Endodermal cell (in vitro differentiated cells): ENCODE measurements around the gene MTHFD2. TPM values are rescaled to one million over a fixed set of nuclear protein-coding genes. Genes with fewer than 3 reads are reported as not detected.
A peak's percentile ranks its signal among the peaks of the same experiment; 100 is the strongest.

Source experiments
- DNase-seq: peaks from one replicate; pipeline ENCODE4 v3.0.0-alpha.2; 2017
- H3K27ac ChIP-seq: 2 replicates; pipeline ENCODE4 v1.5.1; 2013; ENCODE audit warnings: mild to moderate bottlenecking, low read depth, low read length, moderate library complexity
- H3K27me3 ChIP-seq: 2 replicates; pipeline ENCODE4 v1.6.1; 2013; ENCODE audit warnings: mild to moderate bottlenecking, low read length, moderate library complexity; ENCODE audit not compliant: insufficient read depth, control insufficient read depth, poor library complexity, severe bottlenecking
- H3K36me3 ChIP-seq: 2 replicates; pipeline ENCODE4 v1.7.0; 2013; ENCODE audit warnings: mild to moderate bottlenecking, low read length, moderate library complexity; ENCODE audit not compliant: control insufficient read depth, insufficient read depth
- H3K4me1 ChIP-seq: one replicate; pipeline ENCODE4 v1.7.0; 2013; ENCODE audit warnings: low read length; ENCODE audit not compliant: control insufficient read depth, insufficient read depth
- H3K4me3 ChIP-seq: 2 replicates; pipeline ENCODE4 v1.5.1; 2013; ENCODE audit warnings: mild to moderate bottlenecking, low read length, moderate library complexity
- H3K9ac ChIP-seq: 2 replicates; pipeline ENCODE4 v1.6.1; 2013; ENCODE audit warnings: mild to moderate bottlenecking, low read length, moderate library complexity; ENCODE audit not compliant: poor library complexity, severe bottlenecking; ENCODE audit errors: extremely low read depth
- H3K9me3 ChIP-seq: 2 replicates; pipeline ENCODE4 v1.6.1; 2013; ENCODE audit warnings: mild to moderate bottlenecking, low read length, moderate library complexity; ENCODE audit not compliant: control insufficient read depth
- H3K27ac Mint-ChIP-seq: 2 replicates; pipeline ENCODE4 v1.8.0; 2020; ENCODE audit warnings: mixed read lengths
- H3K27me3 Mint-ChIP-seq: 2 replicates; pipeline ENCODE4 v1.8.0; 2021; ENCODE audit warnings: mild to moderate bottlenecking, mixed read lengths; ENCODE audit not compliant: insufficient read depth
- H3K36me3 Mint-ChIP-seq: 2 replicates; pipeline ENCODE4 v1.8.0; 2020; ENCODE audit warnings: low read depth, mixed read lengths
- H3K4me1 Mint-ChIP-seq: 2 replicates; pipeline ENCODE4 v1.8.0; 2020; ENCODE audit warnings: mixed read lengths
- H3K4me3 Mint-ChIP-seq: 2 replicates; pipeline ENCODE4 v1.8.0; 2020; ENCODE audit warnings: mild to moderate bottlenecking, moderate library complexity, mixed read lengths
- H3K9me3 Mint-ChIP-seq: 2 replicates; pipeline ENCODE4 v1.8.0; 2020; ENCODE audit warnings: mild to moderate bottlenecking, mixed read lengths
- WGBS, 2 experiments: methylation state at CpG; one replicate each; pipeline versions ENCODE4 v1.1.5 to v1.1.7; 2013; ENCODE audit warnings: missing lambda C conversion rate in 2 of 2, mixed read lengths in 1 of 2; ENCODE audit not compliant: insufficient coverage in 1 of 2, insufficient read length in 1 of 2; 5-methylcytosine and 5-hydroxymethylcytosine counted together
- total RNA-seq, 2 donors: library from RNA; stranded (reverse); fragmentation: NEBNext Ultra II Directional in 1 of 2; extraction: Animal tissue kit (Norgen Biotek cat#: 25700) in 1 of 2; gene quantifications; 2 replicates in 1 of 2; 3 replicates in 1 of 2; pipeline ENCODE4 v1.2.1, GENCODE V29; 2021
- TF ChIP-seq, protein P1 (sequence below): fragments of 200-600 bp; sonication (generic); conservative IDR thresholded peaks from 2 replicates; pipeline ENCODE4 v1.5.0; 2021; ENCODE audit warnings: antibody characterized with exemption, mild to moderate bottlenecking

Gene MTHFD2
- total RNA-seq, 2 donors from 2014 or later = 77.4 to 84.5 TPM

DNA sequence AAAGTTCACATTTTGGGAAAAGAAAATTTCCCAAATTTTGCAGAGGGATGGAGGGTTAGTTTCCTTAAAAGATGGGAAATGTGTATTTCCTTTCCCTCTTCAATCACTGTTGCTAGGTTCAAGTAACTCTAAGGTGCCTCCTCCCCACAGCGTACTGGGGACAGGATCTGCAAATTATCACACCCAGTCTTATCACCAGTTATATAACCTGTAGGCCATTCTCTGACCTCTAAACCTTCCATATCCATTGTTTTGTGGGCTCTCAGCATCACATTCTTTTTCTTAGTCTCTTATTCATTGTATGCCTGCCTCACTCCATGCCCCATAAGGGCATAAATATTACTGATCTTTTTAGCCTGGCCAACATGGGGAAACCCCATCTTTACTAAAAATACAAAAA, 3.6 kb upstream of the MTHFD2 start:
- Mint-ChIP-seq H3K9me3 (no peaks in the 10 kb centered on the region), H3K27ac (no peak overlapping the region), H3K4me1 (peaks cover 11% of the 10 kb centered on the region), H3K27me3 (peaks cover 11% of the 10 kb centered on the region), H3K4me3 (no peak overlapping the region), H3K36me3 (no peaks in the 10 kb centered on the region)
- Histone ChIP-seq H3K4me3 (no peak overlapping the region), H3K4me1 (peaks cover 3% of the 10 kb centered on the region), H3K36me3 (no peaks in the 10 kb centered on the region), H3K9me3 (no peaks in the 10 kb centered on the region), H3K9ac (no peak overlapping the region), H3K27me3 (no peaks in the 10 kb centered on the region), H3K27ac (no peak overlapping the region)
- TF ChIP-seq, protein P1, sequence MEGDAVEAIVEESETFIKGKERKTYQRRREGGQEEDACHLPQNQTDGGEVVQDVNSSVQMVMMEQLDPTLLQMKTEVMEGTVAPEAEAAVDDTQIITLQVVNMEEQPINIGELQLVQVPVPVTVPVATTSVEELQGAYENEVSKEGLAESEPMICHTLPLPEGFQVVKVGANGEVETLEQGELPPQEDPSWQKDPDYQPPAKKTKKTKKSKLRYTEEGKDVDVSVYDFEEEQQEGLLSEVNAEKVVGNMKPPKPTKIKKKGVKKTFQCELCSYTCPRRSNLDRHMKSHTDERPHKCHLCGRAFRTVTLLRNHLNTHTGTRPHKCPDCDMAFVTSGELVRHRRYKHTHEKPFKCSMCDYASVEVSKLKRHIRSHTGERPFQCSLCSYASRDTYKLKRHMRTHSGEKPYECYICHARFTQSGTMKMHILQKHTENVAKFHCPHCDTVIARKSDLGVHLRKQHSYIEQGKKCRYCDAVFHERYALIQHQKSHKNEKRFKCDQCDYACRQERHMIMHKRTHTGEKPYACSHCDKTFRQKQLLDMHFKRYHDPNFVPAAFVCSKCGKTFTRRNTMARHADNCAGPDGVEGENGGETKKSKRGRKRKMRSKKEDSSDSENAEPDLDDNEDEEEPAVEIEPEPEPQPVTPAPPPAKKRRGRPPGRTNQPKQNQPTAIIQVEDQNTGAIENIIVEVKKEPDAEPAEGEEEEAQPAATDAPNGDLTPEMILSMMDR = no peak
- 86 to 89% methylated on average over 1 of the region's 1 CpG for WGBS, 2 experiments
- DNase-seq = peak; percentile 31

DNA sequence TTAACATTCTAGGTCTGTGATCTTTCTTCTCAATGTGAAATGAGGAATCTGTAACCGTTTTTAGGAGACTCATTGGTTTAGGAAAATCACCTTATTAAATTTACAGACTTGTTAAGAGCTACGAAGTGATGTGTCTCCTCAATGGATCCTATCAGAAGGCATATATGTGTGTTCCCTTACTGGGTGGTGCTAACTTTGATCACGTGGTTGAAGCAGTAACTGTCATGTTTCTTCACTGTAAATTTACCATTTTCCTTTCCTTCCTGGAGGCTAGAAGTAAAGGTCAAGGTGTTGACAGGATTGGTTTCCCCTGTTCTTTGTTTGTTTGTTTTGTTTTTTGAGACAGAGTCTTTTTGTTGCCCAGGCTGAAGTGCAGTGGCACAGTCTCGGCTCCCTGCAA, 1.4 kb upstream of the MTHFD2 start:
- peaks cover 3% of the 10 kb centered on the region for H3K4me1 ChIP-seq
- H3K9ac ChIP-seq = no peak overlapping the region
- WGBS, 2 experiments = 91 to 100% methylated on average over 2 to 4 of the region's 4 CpGs
- Mint-ChIP-seq H3K27me3 (peaks cover 11% of the 10 kb centered on the region), H3K9me3 (no peaks in the 10 kb centered on the region), H3K27ac (no peak overlapping the region), H3K4me3 (no peak overlapping the region), H3K4me1 (peaks cover 22% of the 10 kb centered on the region), H3K36me3 (no peaks in the 10 kb centered on the region)
- H3K36me3 ChIP-seq = peaks cover 8% of the 10 kb centered on the region
- no peak for DNase-seq
- H3K27me3 ChIP-seq = no peaks in the 10 kb centered on the region
- H3K27ac ChIP-seq = no peak overlapping the region
- no peaks in the 10 kb centered on the region for H3K9me3 ChIP-seq
- no peak overlapping the region for H3K4me3 ChIP-seq
- TF ChIP-seq, protein P1 = no peak

DNA sequence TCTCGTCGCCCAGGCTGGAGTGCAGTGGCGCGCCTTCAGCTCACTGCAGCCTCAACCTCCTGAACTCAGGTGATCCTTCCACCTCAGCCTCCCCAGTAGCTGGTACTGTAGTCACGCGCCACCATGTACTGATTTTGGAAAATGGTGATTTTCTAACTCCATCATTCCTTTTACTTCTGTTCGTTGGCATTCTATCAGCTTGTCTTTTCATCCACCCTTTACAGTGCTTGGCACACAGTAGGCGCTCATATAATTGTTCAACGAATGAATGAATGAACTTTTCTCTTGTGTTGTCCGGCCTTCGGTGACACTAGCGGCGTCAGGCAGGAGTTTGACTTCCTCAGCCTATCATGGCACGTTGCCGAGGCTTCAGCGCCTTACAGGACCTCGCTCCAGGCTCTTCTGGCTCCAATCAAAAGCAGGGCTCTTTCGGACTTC, 373 bp upstream of the MTHFD2 start:
- peak overlapping the region; percentile 98 for H3K9ac ChIP-seq
- Mint-ChIP-seq H3K27me3 (peaks cover 11% of the 10 kb centered on the region), H3K36me3 (no peaks in the 10 kb centered on the region), H3K9me3 (no peaks in the 10 kb centered on the region), H3K4me1 (peaks cover 19% of the 10 kb centered on the region), H3K27ac (peak overlapping the region; percentile 89), H3K4me3 (peak overlapping the region; percentile 87)
- 25 to 37% methylated on average over 14 to 18 of the region's 18 CpGs for WGBS, 2 experiments
- peak overlapping the region; percentile 100 for H3K27ac ChIP-seq
- H3K36me3 ChIP-seq = peaks cover 18% of the 10 kb centered on the region
- no peaks in the 10 kb centered on the region for H3K9me3 ChIP-seq
- TF ChIP-seq, protein P1 = no peak
- H3K4me1 ChIP-seq = peaks cover 3% of the 10 kb centered on the region
- H3K4me3 ChIP-seq = peak overlapping the region; percentile 97
- DNase-seq = no peak
- no peaks in the 10 kb centered on the region for H3K27me3 ChIP-seq
